HG03565 (cell line): Measurements from ENCODE around the gene NEDD4L.
"Not testable (repeated sequence)": the region's sequence is repeated elsewhere in the genome, so short reads cannot be mapped to it uniquely, and the experiment has no call there.

Experiments
- ATAC-seq: cut with Tn5 transposase; IDR thresholded peaks from one replicate; pipeline ENCODE4 v1.9.1; 2021; ENCODE audit warnings: mild to moderate bottlenecking, moderate library complexity; ENCODE audit not compliant: unreplicated experiment

Gene NEDD4L

GRCh38 chr18:58146099-58146498 is 102.1 kb downstream of the NEDD4L start:
- ATAC-seq = no peak

GRCh38 chr18:58148954-58149471 is 105.0 kb downstream of the NEDD4L start:
- ATAC-seq = no peak

GRCh38 chr18:58150772-58151171 is 106.7 kb downstream of the NEDD4L start:
- ATAC-seq = no peak

GRCh38 chr18:58152216-58152615 is 108.2 kb downstream of the NEDD4L start:
- no peak for ATAC-seq

GRCh38 chr18:58152891-58153290 is 108.9 kb downstream of the NEDD4L start:
- ATAC-seq = no peak

- ATAC-seq = no peak
Observed at GRCh38 chr18:58156516-58156915, 112.5 kb downstream of the NEDD4L start.

- no peak for ATAC-seq
Observed at GRCh38 chr18:58157237-58157636, 113.2 kb downstream of the NEDD4L start.

GRCh38 chr18:58158008-58158407 is 114.0 kb downstream of the NEDD4L start:
- ATAC-seq = no peak

- ATAC-seq = no peak
Observed at GRCh38 chr18:58158459-58158858, 114.4 kb downstream of the NEDD4L start.

- ATAC-seq = no peak
Observed at GRCh38 chr18:58161659-58162058, 117.6 kb downstream of the NEDD4L start.

- ATAC-seq = no peak
Observed at GRCh38 chr18:58162127-58162526, 118.1 kb downstream of the NEDD4L start.

- ATAC-seq = no peak
Observed at GRCh38 chr18:58163004-58163590, 119.1 kb downstream of the NEDD4L start.

GRCh38 chr18:58166278-58166844 is 122.3 kb downstream of the NEDD4L start:
- ATAC-seq = no peak

- no peak for ATAC-seq
Observed at GRCh38 chr18:58167073-58167472, 123.0 kb downstream of the NEDD4L start.

GRCh38 chr18:58168221-58168620 is 124.2 kb downstream of the NEDD4L start:
- ATAC-seq = no peak

GRCh38 chr18:58168993-58169392 is 125.0 kb downstream of the NEDD4L start:
- ATAC-seq = no peak

GRCh38 chr18:58169472-58169871 is 125.4 kb downstream of the NEDD4L start:
- no peak for ATAC-seq

- not testable (repeated sequence) for ATAC-seq
Observed at GRCh38 chr18:58170036-58170435, 126.0 kb downstream of the NEDD4L start.

GRCh38 chr18:58172031-58172430 is 128.0 kb downstream of the NEDD4L start:
- ATAC-seq = no peak

- ATAC-seq = no peak
Observed at GRCh38 chr18:58174285-58174684, 130.3 kb downstream of the NEDD4L start.

GRCh38 chr18:58175122-58175785 is 131.2 kb downstream of the NEDD4L start:
- no peak for ATAC-seq

GRCh38 chr18:58175786-58176176 is 131.8 kb downstream of the NEDD4L start:
- ATAC-seq = no peak
